GM21367 (cell line): ENCODE measurements around the gene HSBP1.

ENCODE experiments used
- ATAC-seq: cut with Tn5 transposase; IDR thresholded peaks from one replicate; pipeline ENCODE4 v1.9.1; 2021; ENCODE audit not compliant: unreplicated experiment

The HSBP1 gene

GRCh38 chr16:83835586-83836566 lies 28.1 kb downstream of the HSBP1 start:
- ATAC-seq: no peak

- ATAC-seq: no peak
Observed at GRCh38 chr16:83837566-83837965, 29.8 kb downstream of the HSBP1 start.

GRCh38 chr16:83838151-83838550 lies 30.4 kb downstream of the HSBP1 start:
- no peak for ATAC-seq

- no peak for ATAC-seq
Observed at GRCh38 chr16:83839561-83839960, 31.8 kb downstream of the HSBP1 start.

- ATAC-seq: no peak
Observed at GRCh38 chr16:83840060-83840617, 32.4 kb downstream of the HSBP1 start.

GRCh38 chr16:83842291-83842690 lies 34.5 kb downstream of the HSBP1 start:
- no peak for ATAC-seq

GRCh38 chr16:83842756-83843507 lies 35.2 kb downstream of the HSBP1 start:
- ATAC-seq: peak; percentile 45

GRCh38 chr16:83843657-83844056 lies 35.9 kb downstream of the HSBP1 start:
- ATAC-seq: no peak

GRCh38 chr16:83845263-83845662 lies 37.5 kb downstream of the HSBP1 start:
- no peak for ATAC-seq

GRCh38 chr16:83847371-83848225 lies 39.8 kb downstream of the HSBP1 start:
- ATAC-seq: no peak

GRCh38 chr16:83849421-83849820 lies 41.6 kb downstream of the HSBP1 start:
- ATAC-seq: no peak

GRCh38 chr16:83850947-83851346 lies 43.2 kb downstream of the HSBP1 start:
- no peak for ATAC-seq

- ATAC-seq: no peak
Observed at GRCh38 chr16:83851473-83851872, 43.7 kb downstream of the HSBP1 start.

GRCh38 chr16:83852774-83853173 lies 45.0 kb downstream of the HSBP1 start:
- no peak for ATAC-seq

- ATAC-seq: no peak
Observed at GRCh38 chr16:83853834-83854233, 46.1 kb downstream of the HSBP1 start.

- ATAC-seq: no peak
Observed at GRCh38 chr16:83854420-83854819, 46.6 kb downstream of the HSBP1 start.

- ATAC-seq: no peak
Observed at GRCh38 chr16:83856792-83857191, 49.0 kb downstream of the HSBP1 start.

GRCh38 chr16:83859265-83859664 lies 51.5 kb downstream of the HSBP1 start:
- no peak for ATAC-seq

- ATAC-seq: no peak
Observed at GRCh38 chr16:83862661-83863060, 54.9 kb downstream of the HSBP1 start.

- ATAC-seq: no peak
Observed at GRCh38 chr16:83863682-83864081, 55.9 kb downstream of the HSBP1 start.
